Endothelial cell (in vitro differentiated cells): ENCODE data around the gene SERPINE2. TPM values are rescaled to one million over a fixed set of nuclear protein-coding genes. Genes with fewer than 3 reads are reported as not detected.

Experiments used
- DNase-seq: peaks from one replicate; pipeline ENCODE4 v3.0.0; 2021; ENCODE audit warnings: low spot score
- H3K27ac Mint-ChIP-seq: one replicate; pipeline ENCODE4 v1.8.0; 2021; ENCODE audit warnings: mixed read lengths, inconsistent platforms; ENCODE audit not compliant: unreplicated experiment
- H3K27me3 Mint-ChIP-seq: one replicate; pipeline ENCODE4 v1.8.0; 2021; ENCODE audit warnings: mild to moderate bottlenecking, moderate library complexity, mixed read lengths, inconsistent platforms; ENCODE audit not compliant: unreplicated experiment
- H3K36me3 Mint-ChIP-seq: one replicate; pipeline ENCODE4 v1.8.0; 2021; ENCODE audit warnings: mild to moderate bottlenecking, low read depth, mixed read lengths, inconsistent platforms; ENCODE audit not compliant: unreplicated experiment
- H3K4me1 Mint-ChIP-seq: one replicate; pipeline ENCODE4 v1.8.0; 2021; ENCODE audit warnings: mild to moderate bottlenecking, mixed read lengths, inconsistent platforms; ENCODE audit not compliant: unreplicated experiment
- H3K4me3 Mint-ChIP-seq: one replicate; pipeline ENCODE4 v1.8.0; 2021; ENCODE audit warnings: mild to moderate bottlenecking, mixed read lengths, inconsistent platforms; ENCODE audit not compliant: unreplicated experiment
- H3K9me3 Mint-ChIP-seq: one replicate; pipeline ENCODE4 v1.8.0; 2021; ENCODE audit warnings: mixed read lengths, inconsistent platforms; ENCODE audit not compliant: unreplicated experiment
- total RNA-seq: library from RNA; stranded (reverse); fragmentation: NEBNext Ultra II Directional; extraction: Animal tissue kit (Norgen Biotek cat#: 25700); gene quantifications from one replicate; pipeline ENCODE4 v1.2.1, GENCODE V29; 2021; ENCODE audit not compliant: unreplicated experiment
- TF ChIP-seq, protein P1 (sequence below): fragments of 200-600 bp; sonication (generic); IDR thresholded peaks from one replicate; pipeline ENCODE4 v1.5.0; 2021; ENCODE audit warnings: antibody characterized with exemption; ENCODE audit not compliant: unreplicated experiment

SERPINE2 gene
- total RNA-seq, 1 donor from 2014 or later = 40.4 TPM

GRCh38 chr2:223936862-223937326 lies 102.2 kb downstream of the SERPINE2 start:
- Mint-ChIP-seq H3K4me3 (no peak overlapping the region), H3K36me3 (peaks cover 4% of the 10 kb centered on the region), H3K27ac (peak overlapping the region; percentile 39), H3K4me1 (peaks cover 23% of the 10 kb centered on the region), H3K9me3 (no peaks in the 10 kb centered on the region), H3K27me3 (peaks cover 3% of the 10 kb centered on the region)
- DNase-seq = no peak
- TF ChIP-seq, protein P1, sequence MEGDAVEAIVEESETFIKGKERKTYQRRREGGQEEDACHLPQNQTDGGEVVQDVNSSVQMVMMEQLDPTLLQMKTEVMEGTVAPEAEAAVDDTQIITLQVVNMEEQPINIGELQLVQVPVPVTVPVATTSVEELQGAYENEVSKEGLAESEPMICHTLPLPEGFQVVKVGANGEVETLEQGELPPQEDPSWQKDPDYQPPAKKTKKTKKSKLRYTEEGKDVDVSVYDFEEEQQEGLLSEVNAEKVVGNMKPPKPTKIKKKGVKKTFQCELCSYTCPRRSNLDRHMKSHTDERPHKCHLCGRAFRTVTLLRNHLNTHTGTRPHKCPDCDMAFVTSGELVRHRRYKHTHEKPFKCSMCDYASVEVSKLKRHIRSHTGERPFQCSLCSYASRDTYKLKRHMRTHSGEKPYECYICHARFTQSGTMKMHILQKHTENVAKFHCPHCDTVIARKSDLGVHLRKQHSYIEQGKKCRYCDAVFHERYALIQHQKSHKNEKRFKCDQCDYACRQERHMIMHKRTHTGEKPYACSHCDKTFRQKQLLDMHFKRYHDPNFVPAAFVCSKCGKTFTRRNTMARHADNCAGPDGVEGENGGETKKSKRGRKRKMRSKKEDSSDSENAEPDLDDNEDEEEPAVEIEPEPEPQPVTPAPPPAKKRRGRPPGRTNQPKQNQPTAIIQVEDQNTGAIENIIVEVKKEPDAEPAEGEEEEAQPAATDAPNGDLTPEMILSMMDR = no peak

- TF ChIP-seq, protein P1 = no peak
- H3K4me1 Mint-ChIP-seq = peaks cover 16% of the 10 kb centered on the region
- no peaks in the 10 kb centered on the region for H3K9me3 Mint-ChIP-seq
- no peaks in the 10 kb centered on the region for H3K36me3 Mint-ChIP-seq
- no peaks in the 10 kb centered on the region for H3K27me3 Mint-ChIP-seq
- no peak for DNase-seq
- no peak overlapping the region for H3K4me3 Mint-ChIP-seq
- peak overlapping the region; percentile 43 for H3K27ac Mint-ChIP-seq
These were observed 103.5 kb downstream of the SERPINE2 start for GRCh38 chr2:223935459-223936125.

- no peak overlapping the region for H3K27ac Mint-ChIP-seq
- no peaks in the 10 kb centered on the region for H3K36me3 Mint-ChIP-seq
- TF ChIP-seq, protein P1 = no peak
- H3K4me1 Mint-ChIP-seq = peaks cover 16% of the 10 kb centered on the region
- no peaks in the 10 kb centered on the region for H3K9me3 Mint-ChIP-seq
- no peak overlapping the region for H3K4me3 Mint-ChIP-seq
- H3K27me3 Mint-ChIP-seq = no peaks in the 10 kb centered on the region
- no peak for DNase-seq
These were observed 104.2 kb downstream of the SERPINE2 start for GRCh38 chr2:223934870-223935269.

GRCh38 chr2:223932816-223933800 lies 106.0 kb downstream of the SERPINE2 start:
- no peak overlapping the region for H3K4me3 Mint-ChIP-seq
- no peak overlapping the region for H3K27ac Mint-ChIP-seq
- TF ChIP-seq, protein P1 = no peak
- peaks cover 2% of the 10 kb centered on the region for H3K36me3 Mint-ChIP-seq
- no peaks in the 10 kb centered on the region for H3K9me3 Mint-ChIP-seq
- DNase-seq = no peak
- H3K27me3 Mint-ChIP-seq = no peaks in the 10 kb centered on the region
- peaks cover 16% of the 10 kb centered on the region for H3K4me1 Mint-ChIP-seq
